C4-2B (cell line): ENCODE measurements around the gene SH2D7.
A peak's percentile ranks its signal among the peaks of the same experiment; 100 is the strongest.

Source experiments
- H3K27ac ChIP-seq: fragments of 450-650 bp; 2 replicates; pipeline ENCODE4 v1.5.1; 2017
- ZFX ChIP-seq: fragments of 450-650 bp; IDR thresholded peaks from 2 replicates; pipeline ENCODE4 v1.6.1; 2017
- TF ChIP-seq, protein P1 (sequence below): fragments of 450-650 bp; conservative IDR thresholded peaks from 2 replicates; pipeline ENCODE4 v1.5.1; 2017; ENCODE audit warnings: mild to moderate bottlenecking

SH2D7 gene

DNA sequence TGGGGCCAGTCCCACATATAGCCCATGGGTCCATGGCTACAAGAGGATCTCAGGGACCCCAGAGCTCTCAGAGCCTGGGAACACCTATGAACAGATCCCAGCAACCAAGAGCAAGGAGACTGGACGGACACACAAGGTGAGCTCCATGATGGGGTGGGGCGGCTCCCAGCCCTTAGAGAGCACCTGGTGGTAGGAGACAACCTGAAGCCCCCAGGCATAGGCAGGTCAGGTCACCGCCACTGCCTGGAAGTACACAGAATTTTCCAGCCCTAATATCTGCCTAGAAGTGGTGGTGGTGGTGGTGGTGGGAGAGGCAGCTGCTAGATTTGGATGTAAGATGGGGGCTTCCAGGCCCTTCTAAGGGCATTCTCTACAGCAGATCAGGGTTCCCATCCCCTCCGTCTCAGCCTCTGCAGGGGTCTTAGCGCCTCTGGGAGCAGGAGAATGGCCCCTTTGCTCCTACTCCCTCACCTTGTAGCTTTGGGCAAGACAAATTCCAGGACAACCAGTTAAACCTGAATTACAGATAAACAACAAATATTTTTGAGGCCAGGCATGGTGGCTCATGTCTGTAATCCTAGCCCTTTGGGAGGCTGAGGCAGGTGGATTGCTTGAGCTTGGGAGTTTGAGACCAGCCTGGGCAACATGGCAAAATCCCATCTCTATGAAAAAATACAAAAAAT, 9.2 kb downstream of the SH2D7 start:
- peak overlapping the region; percentile 5; the same call in 1 of the 2 replicates for H3K27ac ChIP-seq
- no peak for TF ChIP-seq ZFX
- TF ChIP-seq, protein P1, sequence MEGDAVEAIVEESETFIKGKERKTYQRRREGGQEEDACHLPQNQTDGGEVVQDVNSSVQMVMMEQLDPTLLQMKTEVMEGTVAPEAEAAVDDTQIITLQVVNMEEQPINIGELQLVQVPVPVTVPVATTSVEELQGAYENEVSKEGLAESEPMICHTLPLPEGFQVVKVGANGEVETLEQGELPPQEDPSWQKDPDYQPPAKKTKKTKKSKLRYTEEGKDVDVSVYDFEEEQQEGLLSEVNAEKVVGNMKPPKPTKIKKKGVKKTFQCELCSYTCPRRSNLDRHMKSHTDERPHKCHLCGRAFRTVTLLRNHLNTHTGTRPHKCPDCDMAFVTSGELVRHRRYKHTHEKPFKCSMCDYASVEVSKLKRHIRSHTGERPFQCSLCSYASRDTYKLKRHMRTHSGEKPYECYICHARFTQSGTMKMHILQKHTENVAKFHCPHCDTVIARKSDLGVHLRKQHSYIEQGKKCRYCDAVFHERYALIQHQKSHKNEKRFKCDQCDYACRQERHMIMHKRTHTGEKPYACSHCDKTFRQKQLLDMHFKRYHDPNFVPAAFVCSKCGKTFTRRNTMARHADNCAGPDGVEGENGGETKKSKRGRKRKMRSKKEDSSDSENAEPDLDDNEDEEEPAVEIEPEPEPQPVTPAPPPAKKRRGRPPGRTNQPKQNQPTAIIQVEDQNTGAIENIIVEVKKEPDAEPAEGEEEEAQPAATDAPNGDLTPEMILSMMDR: no peak

DNA sequence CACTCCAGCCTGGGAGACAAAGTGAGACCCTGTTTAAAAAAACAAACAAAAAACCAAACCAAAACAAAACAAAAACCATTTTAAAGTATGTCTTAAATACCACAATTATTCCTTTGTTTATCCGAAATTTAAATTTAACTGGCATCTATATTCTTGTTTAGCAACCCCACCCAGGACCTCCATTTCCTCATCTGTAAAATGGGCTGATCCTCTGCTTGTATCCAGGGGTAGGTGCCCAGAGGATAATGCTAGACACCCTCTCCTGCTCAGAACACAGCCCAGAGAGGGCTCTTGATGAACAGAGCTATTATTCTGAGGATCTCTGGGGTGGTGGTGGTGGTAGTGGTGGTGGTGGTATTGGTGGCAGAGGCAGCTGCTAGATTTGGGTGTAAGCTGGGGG, 9.8 kb downstream of the SH2D7 start:
- no peak overlapping the region for H3K27ac ChIP-seq
- TF ChIP-seq, protein P1: no peak
- TF ChIP-seq ZFX: no peak

DNA sequence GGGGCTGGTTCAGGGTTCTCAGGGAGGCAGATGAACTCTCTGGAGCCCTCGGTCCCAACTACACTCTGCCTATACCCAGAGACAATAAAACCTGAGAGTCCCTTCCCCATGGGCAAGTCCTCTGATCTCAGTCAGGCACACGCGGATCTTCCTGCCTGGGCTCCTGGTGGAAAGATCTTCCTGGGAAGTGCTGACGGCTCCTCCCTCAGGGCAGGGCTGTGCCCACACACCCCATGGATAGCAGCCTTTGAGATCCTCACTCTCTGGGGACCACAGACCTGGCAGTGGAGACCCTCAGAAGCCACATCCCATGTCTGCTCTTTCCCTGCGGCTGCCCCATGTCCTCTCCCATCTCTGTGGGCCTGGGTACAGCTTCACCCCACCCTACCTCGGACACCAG, 10.4 kb downstream of the SH2D7 start:
- no peak overlapping the region for H3K27ac ChIP-seq
- no peak for TF ChIP-seq ZFX
- TF ChIP-seq, protein P1: no peak

DNA sequence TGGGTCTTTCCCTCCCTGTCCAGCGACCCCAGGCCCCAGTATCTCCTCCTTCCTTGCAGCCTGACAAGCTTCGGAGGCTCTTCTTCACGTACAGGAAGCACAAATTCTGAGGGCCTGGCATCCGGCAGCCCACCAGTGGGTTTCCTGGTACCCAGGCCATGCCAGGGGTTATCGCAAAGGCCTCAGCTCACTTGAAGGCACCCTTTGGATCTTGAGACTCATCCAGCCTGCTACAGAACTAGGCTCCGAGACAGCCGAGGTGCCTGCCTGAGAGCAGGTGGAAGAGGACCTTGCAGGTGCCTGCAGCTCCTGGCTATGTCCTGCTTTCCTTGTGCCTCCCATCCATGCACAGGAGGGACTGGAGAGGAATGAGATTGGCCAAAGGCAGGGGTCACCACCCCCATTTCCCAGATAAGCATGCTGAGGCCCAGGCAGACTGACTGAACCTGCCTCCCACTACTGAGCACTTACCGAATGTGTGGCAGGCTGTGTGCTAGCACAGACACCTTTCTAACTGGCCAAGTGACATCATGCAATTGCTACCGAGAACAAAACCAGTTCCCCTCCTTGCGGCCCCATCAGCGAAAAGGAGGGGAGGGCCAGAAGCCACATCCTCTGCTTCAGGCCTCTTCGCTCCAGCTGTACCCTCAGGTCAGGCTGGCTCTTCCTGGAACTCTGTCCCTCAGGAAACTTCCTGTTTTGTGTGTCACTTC, 11.2 kb downstream of the SH2D7 start:
- no peak for TF ChIP-seq ZFX
- TF ChIP-seq, protein P1: no peak

DNA sequence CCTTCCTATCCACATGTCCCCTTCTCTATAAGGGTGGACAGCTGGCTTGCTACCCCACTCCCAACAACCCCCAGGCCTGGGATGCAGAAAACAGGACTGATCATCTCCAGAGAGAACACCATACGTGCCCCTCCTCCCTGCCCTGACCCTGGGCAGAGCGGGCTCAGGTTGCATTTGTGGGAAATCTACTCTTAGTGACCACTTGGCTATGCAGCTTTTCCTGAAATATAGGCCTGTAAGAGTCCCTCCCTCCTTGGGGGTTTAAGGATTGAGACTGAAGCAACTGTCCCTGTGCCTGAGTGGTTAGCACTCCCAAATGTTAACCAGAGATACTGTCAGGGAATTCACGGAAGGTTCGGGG, 11.7 kb downstream of the SH2D7 start:
- no peak for TF ChIP-seq ZFX
- TF ChIP-seq, protein P1: no peak
- no peak overlapping the region for H3K27ac ChIP-seq

More for the DNA sequence above, 11.2 kb downstream of the SH2D7 start:
- H3K27ac ChIP-seq: no peak overlapping the region

DNA sequence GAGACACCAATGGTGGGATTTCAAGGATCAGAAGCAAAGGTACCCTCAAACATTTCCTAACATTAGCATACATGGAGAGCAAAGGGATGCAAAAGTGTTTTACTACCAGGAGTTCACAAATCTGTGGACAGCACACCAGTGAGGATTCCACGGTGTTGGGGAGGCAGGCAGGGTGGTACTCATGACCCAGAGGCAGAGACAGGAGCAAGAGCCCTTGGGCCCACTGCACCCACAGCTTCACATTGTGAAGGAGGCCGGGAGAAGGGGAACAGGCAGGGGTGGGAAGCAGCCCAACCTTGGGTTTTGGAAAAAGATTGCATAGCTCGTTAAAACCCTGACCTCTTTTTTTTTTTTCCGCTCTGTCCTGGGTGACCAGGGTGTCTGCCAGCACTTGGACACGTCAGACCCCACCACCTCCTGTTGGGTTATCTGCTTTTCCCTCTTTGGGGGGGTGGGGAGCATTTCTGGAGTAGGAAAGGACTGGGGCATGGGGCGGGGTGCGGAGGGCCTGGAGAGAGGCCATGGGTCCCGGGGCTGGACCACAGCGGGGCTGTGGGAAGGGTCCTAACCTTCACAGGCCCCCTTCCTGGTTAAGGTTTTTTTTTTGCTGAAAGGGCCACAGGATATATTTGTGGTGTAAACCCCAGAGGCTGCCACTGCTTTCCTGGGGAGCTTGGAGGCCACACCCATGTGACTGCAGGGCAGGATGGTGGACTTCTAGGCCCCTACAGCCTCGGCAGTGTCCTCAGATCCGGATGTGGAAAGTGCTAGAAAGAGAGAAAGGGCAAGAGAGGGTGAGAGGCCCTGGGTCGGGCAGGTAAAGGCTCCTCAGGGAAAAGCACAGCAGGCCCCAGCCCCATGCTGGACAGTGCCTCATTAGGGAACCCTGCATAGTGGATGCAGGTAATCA, 12.5 kb downstream of the SH2D7 start:
- TF ChIP-seq ZFX: no peak
- TF ChIP-seq, protein P1: no peak
- H3K27ac ChIP-seq: no peak overlapping the region
